GM12892 (cell line): ENCODE results near the gene ADD1.

Experiments
- DNase-seq: peaks from one replicate; pipeline ENCODE4 v3.0.0; 2011; ENCODE audit not compliant: insufficient read length
- FAIRE-seq: peaks from 2 replicates; lab custom pipeline; 2011; peaks lifted over from hg19 to GRCh38; lab: Jason Lieb, UNC
- POLR2A ChIP-seq: IDR thresholded peaks from 2 replicates; pipeline ENCODE4 v1.6.1; 2011; ENCODE audit warnings: low read depth, low read length, control low read depth
- POLR2AphosphoS5 ChIP-seq: IDR thresholded peaks from 2 replicates; pipeline ENCODE4 v1.6.1; 2011; ENCODE audit warnings: low read depth, low read length, control low read depth
- TAF1 ChIP-seq: IDR thresholded peaks from 2 replicates; pipeline ENCODE4 v1.6.1; 2011; ENCODE audit warnings: low read depth, mild to moderate bottlenecking, control low read depth, low read length, borderline replicate concordance

Gene ADD1

GRCh38 chr4:2932321-2932950, 88.8 kb downstream of the ADD1 start:
- FAIRE-seq = peak; percentile 38
- TF ChIP-seq POLR2A = no peak
- TF ChIP-seq POLR2AphosphoS5 = no peak
- no peak for TF ChIP-seq TAF1
- no peak for DNase-seq

GRCh38 chr4:2932951-2933565, 89.4 kb downstream of the ADD1 start:
- DNase-seq = no peak
- no peak for FAIRE-seq
- TF ChIP-seq POLR2A (no peak), TAF1 (no peak), POLR2AphosphoS5 (no peak)

GRCh38 chr4:2933566-2934076, 90.0 kb downstream of the ADD1 start:
- DNase-seq (no peak), FAIRE-seq (no peak)
- TF ChIP-seq TAF1 (no peak), POLR2A (peak; percentile 45; the same call in 1 of the 2 replicates), POLR2AphosphoS5 (no peak)

- no peak for TF ChIP-seq POLR2AphosphoS5
- TF ChIP-seq TAF1 = no peak
- TF ChIP-seq POLR2A = no peak
- FAIRE-seq (peak; percentile 53), DNase-seq (no peak)
Measured at GRCh38 chr4:2934077-2934812, 90.6 kb downstream of the ADD1 start.

- FAIRE-seq = peak; percentile 97
- peak; percentile 85 for DNase-seq
- peak; percentile 94 for TF ChIP-seq POLR2A
- TF ChIP-seq POLR2AphosphoS5 = peak; percentile 84
- peak; percentile 83 for TF ChIP-seq TAF1
Measured at GRCh38 chr4:2934813-2935761, 91.4 kb downstream of the ADD1 start.

GRCh38 chr4:2935762-2936743, 92.4 kb downstream of the ADD1 start:
- TF ChIP-seq POLR2AphosphoS5 (peak; percentile 66; the same call in 1 of the 2 replicates), POLR2A (peak; percentile 58), TAF1 (no peak)
- peak; percentile 86 for FAIRE-seq
- DNase-seq = no peak

- FAIRE-seq (peak; percentile 96), DNase-seq (no peak)
- TF ChIP-seq POLR2A (peak; percentile 11; the same call in 1 of the 2 replicates), TAF1 (no peak)
Measured at GRCh38 chr4:2936773-2937145, 93.1 kb downstream of the ADD1 start.

- peak; percentile 76 for TF ChIP-seq POLR2A
- peak; percentile 89 for TF ChIP-seq POLR2AphosphoS5
- TF ChIP-seq TAF1 = peak; percentile 19; the same call in 1 of the 2 replicates
- FAIRE-seq (no peak), DNase-seq (no peak)
Measured at GRCh38 chr4:2937146-2937857, 93.7 kb downstream of the ADD1 start.

GRCh38 chr4:2937986-2938385, 94.3 kb downstream of the ADD1 start:
- FAIRE-seq = no peak
- no peak for DNase-seq
- TF ChIP-seq POLR2A = no peak
- TF ChIP-seq POLR2AphosphoS5 = no peak
- TF ChIP-seq TAF1 = no peak
